ENCODE results near the gene CORO2B.
"Not testable (repeated sequence)": the region's sequence is repeated elsewhere in the genome, so short reads cannot be mapped to it uniquely, and the experiment has no call there.

The CORO2B gene

GRCh38 chr15:68598171-68599152 lies 19.7 kb downstream of the CORO2B start:
- Histone ChIP-seq H3K36me3 (ENCODE audit: control insufficient read depth, insufficient read depth, low read length) (no peaks in the 10 kb centered on the region), H3K4me1 (ENCODE audit: control insufficient read depth, insufficient read depth, low read length) (peaks cover 6% of the 10 kb centered on the region), H3K9ac (ENCODE audit: low read length) (no peak overlapping the region), H3K27me3 (ENCODE audit: control insufficient read depth, insufficient read depth, low read length) (peaks cover 4% of the 10 kb centered on the region), H3K9me3 (ENCODE audit: control insufficient read depth, low read length) (no peaks in the 10 kb centered on the region), H3K4me3 (ENCODE audit: low read length) (no peak overlapping the region)

- H3K27me3 ChIP-seq (ENCODE audit: control insufficient read depth, insufficient read depth, low read length), result peaks cover 4% of the 10 kb centered on the region
- H3K4me1 ChIP-seq (ENCODE audit: control insufficient read depth, insufficient read depth, low read length), result peaks cover 6% of the 10 kb centered on the region
- H3K9ac ChIP-seq (ENCODE audit: low read length), result no peak overlapping the region
Measured at GRCh38 chr15:68599153-68599545, 20.4 kb downstream of the CORO2B start.

GRCh38 chr15:68599560-68600071 lies 20.8 kb downstream of the CORO2B start:
- H3K4me1 ChIP-seq (ENCODE audit: control insufficient read depth, insufficient read depth, low read length), result peaks cover 6% of the 10 kb centered on the region
- H3K9ac ChIP-seq (ENCODE audit: low read length), result no peak overlapping the region
- no peak overlapping the region for H3K4me3 ChIP-seq (ENCODE audit: low read length)
- H3K27me3 ChIP-seq (ENCODE audit: control insufficient read depth, insufficient read depth, low read length), result no peaks in the 10 kb centered on the region
- no peaks in the 10 kb centered on the region for H3K36me3 ChIP-seq (ENCODE audit: control insufficient read depth, insufficient read depth, low read length)
- no peaks in the 10 kb centered on the region for H3K9me3 ChIP-seq (ENCODE audit: control insufficient read depth, low read length)

More at GRCh38 chr15:68599153-68599545, 20.4 kb downstream of the CORO2B start:
- Histone ChIP-seq H3K4me3 (ENCODE audit: low read length) (no peak overlapping the region), H3K36me3 (ENCODE audit: control insufficient read depth, insufficient read depth, low read length) (no peaks in the 10 kb centered on the region), H3K9me3 (ENCODE audit: control insufficient read depth, low read length) (no peaks in the 10 kb centered on the region)

GRCh38 chr15:68601206-68602197 lies 22.7 kb downstream of the CORO2B start:
- no peaks in the 10 kb centered on the region for H3K9me3 ChIP-seq (ENCODE audit: control insufficient read depth, low read length)
- no peak overlapping the region for H3K9ac ChIP-seq (ENCODE audit: low read length)
- no peaks in the 10 kb centered on the region for H3K36me3 ChIP-seq (ENCODE audit: control insufficient read depth, insufficient read depth, low read length)
- H3K4me3 ChIP-seq (ENCODE audit: low read length), result no peak overlapping the region
- no peaks in the 10 kb centered on the region for H3K27me3 ChIP-seq (ENCODE audit: control insufficient read depth, insufficient read depth, low read length)
- H3K4me1 ChIP-seq (ENCODE audit: control insufficient read depth, insufficient read depth, low read length), result peaks cover 6% of the 10 kb centered on the region

- H3K4me1 ChIP-seq (ENCODE audit: control insufficient read depth, insufficient read depth, low read length), result peaks cover 6% of the 10 kb centered on the region
- H3K27me3 ChIP-seq (ENCODE audit: control insufficient read depth, insufficient read depth, low read length), result no peaks in the 10 kb centered on the region
- H3K9ac ChIP-seq (ENCODE audit: low read length), result no peak overlapping the region
- no peaks in the 10 kb centered on the region for H3K36me3 ChIP-seq (ENCODE audit: control insufficient read depth, insufficient read depth, low read length)
- H3K4me3 ChIP-seq (ENCODE audit: low read length), result no peak overlapping the region
- H3K9me3 ChIP-seq (ENCODE audit: control insufficient read depth, low read length), result no peaks in the 10 kb centered on the region
Measured at GRCh38 chr15:68602459-68603215, 23.8 kb downstream of the CORO2B start.

- Histone ChIP-seq H3K9ac (ENCODE audit: low read length) (no peak overlapping the region), H3K4me1 (ENCODE audit: control insufficient read depth, insufficient read depth, low read length) (peaks cover 6% of the 10 kb centered on the region), H3K27me3 (ENCODE audit: control insufficient read depth, insufficient read depth, low read length) (no peaks in the 10 kb centered on the region), H3K4me3 (ENCODE audit: low read length) (no peak overlapping the region), H3K9me3 (ENCODE audit: control insufficient read depth, low read length) (no peaks in the 10 kb centered on the region), H3K36me3 (ENCODE audit: control insufficient read depth, insufficient read depth, low read length) (no peaks in the 10 kb centered on the region)
Measured at GRCh38 chr15:68603216-68603595, 24.4 kb downstream of the CORO2B start.

- H3K36me3 ChIP-seq (ENCODE audit: control insufficient read depth, insufficient read depth, low read length), result no peaks in the 10 kb centered on the region
- peaks cover 6% of the 10 kb centered on the region for H3K4me1 ChIP-seq (ENCODE audit: control insufficient read depth, insufficient read depth, low read length)
- no peaks in the 10 kb centered on the region for H3K27me3 ChIP-seq (ENCODE audit: control insufficient read depth, insufficient read depth, low read length)
- H3K9me3 ChIP-seq (ENCODE audit: control insufficient read depth, low read length), result no peaks in the 10 kb centered on the region
- no peak overlapping the region for H3K9ac ChIP-seq (ENCODE audit: low read length)
- no peak overlapping the region for H3K4me3 ChIP-seq (ENCODE audit: low read length)
Measured at GRCh38 chr15:68603951-68604350, 25.2 kb downstream of the CORO2B start.

- not testable (repeated sequence) for H3K4me1 ChIP-seq (ENCODE audit: control insufficient read depth, insufficient read depth, low read length); H3K4me3 ChIP-seq (ENCODE audit: low read length); H3K9me3 ChIP-seq (ENCODE audit: control insufficient read depth, low read length); H3K27me3 ChIP-seq (ENCODE audit: control insufficient read depth, insufficient read depth, low read length); H3K9ac ChIP-seq (ENCODE audit: low read length); H3K36me3 ChIP-seq (ENCODE audit: control insufficient read depth, insufficient read depth, low read length)
Measured at GRCh38 chr15:68604840-68605478, 26.2 kb downstream of the CORO2B start.

- no peak overlapping the region for H3K4me3 ChIP-seq (ENCODE audit: low read length)
- no peaks in the 10 kb centered on the region for H3K4me1 ChIP-seq (ENCODE audit: control insufficient read depth, insufficient read depth, low read length)
- no peaks in the 10 kb centered on the region for H3K36me3 ChIP-seq (ENCODE audit: control insufficient read depth, insufficient read depth, low read length)
- H3K9me3 ChIP-seq (ENCODE audit: control insufficient read depth, low read length), result no peaks in the 10 kb centered on the region
- no peaks in the 10 kb centered on the region for H3K27me3 ChIP-seq (ENCODE audit: control insufficient read depth, insufficient read depth, low read length)
- no peak overlapping the region for H3K9ac ChIP-seq (ENCODE audit: low read length)
Measured at GRCh38 chr15:68606375-68606774, 27.6 kb downstream of the CORO2B start.

- no peaks in the 10 kb centered on the region for H3K36me3 ChIP-seq (ENCODE audit: control insufficient read depth, insufficient read depth, low read length)
- H3K4me3 ChIP-seq (ENCODE audit: low read length), result no peak overlapping the region
- H3K27me3 ChIP-seq (ENCODE audit: control insufficient read depth, insufficient read depth, low read length), result no peaks in the 10 kb centered on the region
- H3K9ac ChIP-seq (ENCODE audit: low read length), result no peak overlapping the region
- no peaks in the 10 kb centered on the region for H3K4me1 ChIP-seq (ENCODE audit: control insufficient read depth, insufficient read depth, low read length)
- no peaks in the 10 kb centered on the region for H3K9me3 ChIP-seq (ENCODE audit: control insufficient read depth, low read length)
Measured at GRCh38 chr15:68608206-68608843, 29.5 kb downstream of the CORO2B start.

- H3K4me3 ChIP-seq (ENCODE audit: low read length), result no peak overlapping the region
- no peaks in the 10 kb centered on the region for H3K9me3 ChIP-seq (ENCODE audit: control insufficient read depth, low read length)
- H3K36me3 ChIP-seq (ENCODE audit: control insufficient read depth, insufficient read depth, low read length), result no peaks in the 10 kb centered on the region
- no peaks in the 10 kb centered on the region for H3K27me3 ChIP-seq (ENCODE audit: control insufficient read depth, insufficient read depth, low read length)
- H3K4me1 ChIP-seq (ENCODE audit: control insufficient read depth, insufficient read depth, low read length), result no peaks in the 10 kb centered on the region
- no peak overlapping the region for H3K9ac ChIP-seq (ENCODE audit: low read length)
Measured at GRCh38 chr15:68608844-68609232, 30.0 kb downstream of the CORO2B start.
